ENCODE measurements around the gene SLC26A4.
"Not testable (repeated sequence)": the region's sequence is repeated elsewhere in the genome, so short reads cannot be mapped to it uniquely, and the experiment has no call there.

SLC26A4 gene

DNA sequence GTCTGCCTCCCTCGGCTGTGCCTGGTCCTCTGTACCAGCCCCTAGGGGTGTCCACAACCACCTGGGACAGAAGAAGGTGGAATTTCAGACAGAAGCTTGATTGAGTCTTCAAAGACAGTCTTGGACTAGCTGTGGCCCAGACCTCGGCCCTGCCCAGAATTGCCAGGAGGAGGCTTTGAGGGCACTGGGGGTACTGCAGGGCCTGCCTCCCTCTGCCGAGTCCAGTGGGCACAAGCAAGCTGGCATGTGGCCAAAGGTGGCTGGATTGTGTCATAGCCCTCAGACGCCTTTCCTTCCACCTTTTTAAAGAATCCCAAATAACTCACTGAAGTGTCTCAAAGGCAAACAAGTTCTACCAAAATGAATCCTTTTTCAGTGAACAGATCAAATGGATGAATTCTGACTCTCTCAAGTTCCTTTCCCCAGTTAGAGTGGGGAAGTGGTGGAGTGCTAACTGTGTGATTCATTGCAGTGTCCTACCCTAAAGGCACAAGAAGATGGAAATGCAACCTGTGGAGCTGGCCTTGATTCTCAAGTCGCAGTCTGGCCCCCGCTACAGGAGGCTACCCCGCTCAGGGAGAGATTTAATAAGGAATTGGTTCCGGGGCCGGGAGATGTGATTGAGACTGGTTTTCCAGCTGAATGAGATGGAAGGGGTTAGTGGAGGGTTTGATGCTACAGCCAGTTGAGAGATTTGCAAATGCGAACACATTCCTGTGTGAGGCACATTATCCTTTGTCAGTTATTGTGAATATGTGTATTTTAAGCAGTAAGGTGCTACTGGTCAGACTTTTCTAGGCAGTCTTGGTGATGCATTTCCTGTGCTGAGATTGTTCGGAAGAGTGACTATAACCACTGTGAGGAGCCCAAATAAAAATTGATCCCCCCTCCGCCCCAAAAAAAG, 28.8 kb upstream of the SLC26A4 start:
- no peak overlapping the region for H3K9ac ChIP-seq (ENCODE audit: low read depth, low read length)
- no peak overlapping the region for H3K4me3 ChIP-seq (ENCODE audit: low read depth, low read length)
- H3K27me3 ChIP-seq (ENCODE audit: control insufficient read depth, insufficient read depth, low read length) = no peaks in the 10 kb centered on the region
- peaks cover 8% of the 10 kb centered on the region; the same call in 1 of the 2 replicates for H3K4me1 ChIP-seq (ENCODE audit: control insufficient read depth, insufficient read depth, low read length)
- H3K9me3 ChIP-seq (ENCODE audit: control insufficient read depth, insufficient read depth, low read length) = no peaks in the 10 kb centered on the region
- no peaks in the 10 kb centered on the region for H3K36me3 ChIP-seq (ENCODE audit: control insufficient read depth, insufficient read depth, low read length)
- H3K27ac ChIP-seq (ENCODE audit: low read depth, low read length) = no peak overlapping the region

DNA sequence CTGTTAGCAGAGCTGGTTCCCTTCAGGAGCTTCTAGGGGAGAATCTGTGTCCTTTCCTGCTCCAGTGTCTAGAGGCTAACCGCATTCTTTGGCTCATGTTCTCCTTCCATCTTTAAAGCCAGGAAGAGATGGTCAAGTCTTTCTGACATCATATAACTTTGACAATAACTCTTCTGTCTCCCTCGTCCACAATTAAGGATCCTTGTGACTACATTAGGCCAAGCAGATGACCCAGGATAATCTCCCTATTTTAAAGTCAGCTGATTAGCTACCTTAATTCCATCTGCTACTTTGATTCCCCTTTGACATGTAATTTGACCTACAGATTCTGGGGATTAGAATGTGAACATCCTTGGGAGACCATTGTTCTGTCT, 28.1 kb upstream of the SLC26A4 start:
- H3K4me3 ChIP-seq (ENCODE audit: low read depth, low read length) = no peak overlapping the region
- no peaks in the 10 kb centered on the region for H3K27me3 ChIP-seq (ENCODE audit: control insufficient read depth, insufficient read depth, low read length)
- no peak overlapping the region for H3K27ac ChIP-seq (ENCODE audit: low read depth, low read length)
- peaks cover 8% of the 10 kb centered on the region; the same call in 1 of the 2 replicates for H3K4me1 ChIP-seq (ENCODE audit: control insufficient read depth, insufficient read depth, low read length)
- H3K9ac ChIP-seq (ENCODE audit: low read depth, low read length) = no peak overlapping the region
- H3K9me3 ChIP-seq (ENCODE audit: control insufficient read depth, insufficient read depth, low read length) = no peaks in the 10 kb centered on the region
- no peaks in the 10 kb centered on the region for H3K36me3 ChIP-seq (ENCODE audit: control insufficient read depth, insufficient read depth, low read length)

- H3K4me1 ChIP-seq (ENCODE audit: control insufficient read depth, insufficient read depth, low read length) = no peaks in the 10 kb centered on the region
- H3K27ac ChIP-seq (ENCODE audit: low read depth, low read length) = no peak overlapping the region
- no peaks in the 10 kb centered on the region for H3K27me3 ChIP-seq (ENCODE audit: control insufficient read depth, insufficient read depth, low read length)
- no peak overlapping the region for H3K4me3 ChIP-seq (ENCODE audit: low read depth, low read length)
- no peaks in the 10 kb centered on the region for H3K9me3 ChIP-seq (ENCODE audit: control insufficient read depth, insufficient read depth, low read length)
- H3K36me3 ChIP-seq (ENCODE audit: control insufficient read depth, insufficient read depth, low read length) = no peaks in the 10 kb centered on the region
- no peak overlapping the region for H3K9ac ChIP-seq (ENCODE audit: low read depth, low read length)
These were observed 22.0 kb upstream of the SLC26A4 start for GRCh38 chr7:107638594-107638993.

GRCh38 chr7:107639070-107639469, 21.6 kb upstream of the SLC26A4 start:
- H3K9me3 ChIP-seq (ENCODE audit: control insufficient read depth, insufficient read depth, low read length); H3K9ac ChIP-seq (ENCODE audit: low read depth, low read length); H3K27me3 ChIP-seq (ENCODE audit: control insufficient read depth, insufficient read depth, low read length); H3K4me3 ChIP-seq (ENCODE audit: low read depth, low read length); H3K4me1 ChIP-seq (ENCODE audit: control insufficient read depth, insufficient read depth, low read length); H3K36me3 ChIP-seq (ENCODE audit: control insufficient read depth, insufficient read depth, low read length); H3K27ac ChIP-seq (ENCODE audit: low read depth, low read length): not testable (repeated sequence)

- no peak overlapping the region for H3K27ac ChIP-seq (ENCODE audit: low read depth, low read length)
- no peaks in the 10 kb centered on the region for H3K4me1 ChIP-seq (ENCODE audit: control insufficient read depth, insufficient read depth, low read length)
- no peaks in the 10 kb centered on the region for H3K36me3 ChIP-seq (ENCODE audit: control insufficient read depth, insufficient read depth, low read length)
- no peaks in the 10 kb centered on the region for H3K9me3 ChIP-seq (ENCODE audit: control insufficient read depth, insufficient read depth, low read length)
- no peak overlapping the region for H3K4me3 ChIP-seq (ENCODE audit: low read depth, low read length)
- H3K9ac ChIP-seq (ENCODE audit: low read depth, low read length) = no peak overlapping the region
- no peaks in the 10 kb centered on the region; the same call in 1 of the 2 replicates for H3K27me3 ChIP-seq (ENCODE audit: control insufficient read depth, insufficient read depth, low read length)
These were observed 19.0 kb upstream of the SLC26A4 start for GRCh38 chr7:107641676-107642075.

- Histone ChIP-seq H3K9me3 (ENCODE audit: control insufficient read depth, insufficient read depth, low read length) (no peaks in the 10 kb centered on the region), H3K27ac (ENCODE audit: low read depth, low read length) (no peak overlapping the region), H3K4me3 (ENCODE audit: low read depth, low read length) (no peak overlapping the region), H3K9ac (ENCODE audit: low read depth, low read length) (no peak overlapping the region), H3K36me3 (ENCODE audit: control insufficient read depth, insufficient read depth, low read length) (no peaks in the 10 kb centered on the region), H3K4me1 (ENCODE audit: control insufficient read depth, insufficient read depth, low read length) (no peaks in the 10 kb centered on the region), H3K27me3 (ENCODE audit: control insufficient read depth, insufficient read depth, low read length) (no peaks in the 10 kb centered on the region; the same call in 1 of the 2 replicates)
These were observed 18.1 kb upstream of the SLC26A4 start for GRCh38 chr7:107642501-107642900.

DNA sequence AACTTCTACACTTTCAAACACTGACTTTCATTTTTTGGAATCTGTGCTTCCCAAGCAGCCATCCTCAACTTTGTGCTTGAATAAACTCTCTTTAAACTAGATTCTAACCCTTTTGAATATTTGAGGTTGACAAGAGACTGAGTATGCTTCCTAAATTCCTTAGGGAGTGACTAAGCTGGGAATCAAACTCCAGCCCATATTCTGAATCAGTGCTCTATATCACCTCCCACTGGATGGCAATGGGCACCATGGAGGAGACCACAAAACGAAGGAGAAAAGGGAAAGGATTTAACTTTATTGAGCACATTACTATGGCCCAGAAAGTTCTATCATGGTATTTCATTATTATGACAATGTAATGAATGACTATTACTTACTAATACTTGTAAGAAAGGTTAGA, 17.2 kb upstream of the SLC26A4 start:
- no peak overlapping the region for H3K9ac ChIP-seq (ENCODE audit: low read depth, low read length)
- no peaks in the 10 kb centered on the region for H3K4me1 ChIP-seq (ENCODE audit: control insufficient read depth, insufficient read depth, low read length)
- H3K36me3 ChIP-seq (ENCODE audit: control insufficient read depth, insufficient read depth, low read length) = no peaks in the 10 kb centered on the region
- no peaks in the 10 kb centered on the region; the same call in 1 of the 2 replicates for H3K27me3 ChIP-seq (ENCODE audit: control insufficient read depth, insufficient read depth, low read length)
- no peak overlapping the region for H3K27ac ChIP-seq (ENCODE audit: low read depth, low read length)
- H3K4me3 ChIP-seq (ENCODE audit: low read depth, low read length) = no peak overlapping the region
- H3K9me3 ChIP-seq (ENCODE audit: control insufficient read depth, insufficient read depth, low read length) = no peaks in the 10 kb centered on the region

- H3K4me1 ChIP-seq (ENCODE audit: control insufficient read depth, insufficient read depth, low read length) = no peaks in the 10 kb centered on the region
- no peak overlapping the region for H3K4me3 ChIP-seq (ENCODE audit: low read depth, low read length)
- no peak overlapping the region for H3K27ac ChIP-seq (ENCODE audit: low read depth, low read length)
- H3K9ac ChIP-seq (ENCODE audit: low read depth, low read length) = no peak overlapping the region
- H3K36me3 ChIP-seq (ENCODE audit: control insufficient read depth, insufficient read depth, low read length) = no peaks in the 10 kb centered on the region
- no peaks in the 10 kb centered on the region; the same call in 1 of the 2 replicates for H3K27me3 ChIP-seq (ENCODE audit: control insufficient read depth, insufficient read depth, low read length)
- no peaks in the 10 kb centered on the region for H3K9me3 ChIP-seq (ENCODE audit: control insufficient read depth, insufficient read depth, low read length)
These were observed 16.7 kb upstream of the SLC26A4 start for GRCh38 chr7:107643938-107644308.

GRCh38 chr7:107644309-107644974, 16.2 kb upstream of the SLC26A4 start:
- Histone ChIP-seq H3K27me3 (ENCODE audit: control insufficient read depth, insufficient read depth, low read length) (no peaks in the 10 kb centered on the region; the same call in 1 of the 2 replicates), H3K27ac (ENCODE audit: low read depth, low read length) (no peak overlapping the region), H3K9ac (ENCODE audit: low read depth, low read length) (no peak overlapping the region), H3K4me1 (ENCODE audit: control insufficient read depth, insufficient read depth, low read length) (no peaks in the 10 kb centered on the region), H3K36me3 (ENCODE audit: control insufficient read depth, insufficient read depth, low read length) (no peaks in the 10 kb centered on the region), H3K9me3 (ENCODE audit: control insufficient read depth, insufficient read depth, low read length) (no peaks in the 10 kb centered on the region), H3K4me3 (ENCODE audit: low read depth, low read length) (no peak overlapping the region)

DNA sequence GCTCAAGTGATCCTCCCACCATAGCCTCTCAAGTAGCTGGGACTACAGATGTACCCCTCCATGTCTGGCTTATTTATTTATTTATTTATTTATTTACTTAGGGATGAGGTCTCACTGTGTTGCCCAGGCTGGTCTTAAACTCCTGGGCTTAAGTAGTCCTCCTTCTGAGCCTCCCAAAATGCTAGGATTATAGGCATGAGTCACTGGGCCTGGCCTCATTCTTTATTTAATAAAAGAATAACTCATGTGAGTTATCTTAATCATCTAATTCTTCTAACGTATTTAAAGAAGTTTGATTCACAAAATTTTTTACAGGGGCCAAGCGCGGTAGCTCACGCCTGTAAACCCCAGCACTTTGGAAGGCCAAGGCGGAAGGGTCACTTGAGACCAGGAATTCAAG, 8.0 kb upstream of the SLC26A4 start:
- Histone ChIP-seq H3K4me1 (ENCODE audit: control insufficient read depth, insufficient read depth, low read length) (no peaks in the 10 kb centered on the region), H3K9me3 (ENCODE audit: control insufficient read depth, insufficient read depth, low read length) (peaks cover 4% of the 10 kb centered on the region; the same call in 1 of the 2 replicates), H3K27ac (ENCODE audit: low read depth, low read length) (no peak overlapping the region), H3K4me3 (ENCODE audit: low read depth, low read length) (no peak overlapping the region), H3K9ac (ENCODE audit: low read depth, low read length) (no peak overlapping the region), H3K27me3 (ENCODE audit: control insufficient read depth, insufficient read depth, low read length) (peaks cover 6% of the 10 kb centered on the region; the same call in 1 of the 2 replicates), H3K36me3 (ENCODE audit: control insufficient read depth, insufficient read depth, low read length) (no peaks in the 10 kb centered on the region)

DNA sequence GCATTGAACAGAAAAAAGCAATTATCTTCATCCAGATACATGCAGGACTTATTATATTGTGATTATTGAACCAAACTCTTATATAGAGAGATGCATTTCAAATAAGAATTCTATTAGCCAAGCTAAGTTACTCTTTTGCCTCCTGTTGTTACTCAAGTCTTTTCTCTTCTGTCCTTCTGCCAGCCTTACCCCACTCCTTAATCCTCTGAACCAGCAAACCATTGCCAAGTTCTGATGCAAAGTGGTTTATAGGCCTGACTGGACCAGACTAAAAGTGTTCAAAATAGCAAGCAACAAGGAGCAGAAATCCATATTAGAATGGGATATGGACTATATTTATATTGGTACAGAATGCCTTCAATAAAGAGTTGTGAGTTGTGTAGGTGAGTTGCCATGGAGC, 2.2 kb upstream of the SLC26A4 start:
- H3K27ac ChIP-seq (ENCODE audit: low read depth, low read length) = no peak overlapping the region
- 0 out of 2 replicates have a peak, but pooled peaks cover 8% of the 10 kb centered on the region for H3K4me1 ChIP-seq (ENCODE audit: control insufficient read depth, insufficient read depth, low read length)
- H3K9me3 ChIP-seq (ENCODE audit: control insufficient read depth, insufficient read depth, low read length) = no peaks in the 10 kb centered on the region; the same call in 1 of the 2 replicates
- H3K27me3 ChIP-seq (ENCODE audit: control insufficient read depth, insufficient read depth, low read length) = peaks cover 64% of the 10 kb centered on the region
- H3K9ac ChIP-seq (ENCODE audit: low read depth, low read length) = no peak overlapping the region
- H3K36me3 ChIP-seq (ENCODE audit: control insufficient read depth, insufficient read depth, low read length) = no peaks in the 10 kb centered on the region
- H3K4me3 ChIP-seq (ENCODE audit: low read depth, low read length) = no peak overlapping the region
